Measurements from ENCODE around the gene POLR2J. TPM values are rescaled to one million over a fixed set of nuclear protein-coding genes. Genes with fewer than 3 reads are reported as not detected.
"Not testable (repeated sequence)": the region's sequence is repeated elsewhere in the genome, so short reads cannot be mapped to it uniquely, and the experiment has no call there.

Gene POLR2J
- total RNA-seq, 2 experiments from 2014 or later = 43.9 to 47.1 TPM

GRCh38 chr7:102510575-102510974 is 31.9 kb upstream of the POLR2J start:
- CTCF ChIA-PET; DNase-seq; H3K36me3 Mint-ChIP-seq (ENCODE audit: low read depth); H3K4me3 Mint-ChIP-seq; H3K27me3 Mint-ChIP-seq (ENCODE audit: low read depth); H3K9me3 Mint-ChIP-seq; intact Hi-C loops (cut with micrococcal nuclease); H3K4me1 Mint-ChIP-seq (ENCODE audit: low read depth); H3K27ac Mint-ChIP-seq: not testable (repeated sequence)

GRCh38 chr7:102507410-102508088 is 28.8 kb upstream of the POLR2J start:
- H3K4me3 Mint-ChIP-seq; intact Hi-C loops (cut with micrococcal nuclease); H3K36me3 Mint-ChIP-seq (ENCODE audit: low read depth); H3K4me1 Mint-ChIP-seq (ENCODE audit: low read depth); H3K27ac Mint-ChIP-seq; DNase-seq; H3K9me3 Mint-ChIP-seq; H3K27me3 Mint-ChIP-seq (ENCODE audit: low read depth); CTCF ChIA-PET: not testable (repeated sequence)

GRCh38 chr7:102505298-102506185 is 26.8 kb upstream of the POLR2J start:
- intact Hi-C loops (cut with micrococcal nuclease); H3K36me3 Mint-ChIP-seq (ENCODE audit: low read depth); H3K9me3 Mint-ChIP-seq; CTCF ChIA-PET; H3K27ac Mint-ChIP-seq; H3K4me1 Mint-ChIP-seq (ENCODE audit: low read depth); H3K27me3 Mint-ChIP-seq (ENCODE audit: low read depth); H3K4me3 Mint-ChIP-seq; DNase-seq: not testable (repeated sequence)

DNA sequence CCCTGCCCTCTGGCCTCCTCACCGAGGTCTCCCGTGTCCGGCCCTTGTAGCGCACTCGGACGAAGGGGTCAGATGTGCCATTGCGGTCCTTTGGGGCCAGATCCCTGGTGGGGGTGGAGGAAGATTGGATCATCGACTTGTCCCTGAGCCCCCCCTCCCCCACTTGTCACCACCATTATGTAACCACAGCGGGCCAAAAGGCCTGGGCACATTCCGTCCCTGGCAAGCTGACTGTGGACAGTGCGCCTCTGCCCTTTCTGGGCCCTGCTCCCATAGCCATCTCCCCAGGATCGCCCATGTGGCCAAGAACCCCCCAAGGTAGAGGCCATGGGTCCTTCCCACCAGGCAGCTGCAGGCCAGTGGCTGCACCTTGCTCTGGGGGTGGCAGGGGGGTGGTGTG is 24.4 kb upstream of the POLR2J start:
- H3K4me3 Mint-ChIP-seq; H3K4me1 Mint-ChIP-seq (ENCODE audit: low read depth); H3K27ac Mint-ChIP-seq; H3K9me3 Mint-ChIP-seq; H3K36me3 Mint-ChIP-seq (ENCODE audit: low read depth); intact Hi-C loops (cut with micrococcal nuclease); H3K27me3 Mint-ChIP-seq (ENCODE audit: low read depth); DNase-seq; CTCF ChIA-PET: not testable (repeated sequence)

GRCh38 chr7:102498321-102498720 is 19.6 kb upstream of the POLR2J start:
- intact Hi-C loops (cut with micrococcal nuclease); H3K9me3 Mint-ChIP-seq; CTCF ChIA-PET; H3K27ac Mint-ChIP-seq; H3K27me3 Mint-ChIP-seq (ENCODE audit: low read depth); H3K4me1 Mint-ChIP-seq (ENCODE audit: low read depth); H3K4me3 Mint-ChIP-seq; H3K36me3 Mint-ChIP-seq (ENCODE audit: low read depth); DNase-seq: not testable (repeated sequence)

GRCh38 chr7:102497308-102497707 is 18.6 kb upstream of the POLR2J start:
- intact Hi-C loops (cut with micrococcal nuclease); H3K9me3 Mint-ChIP-seq; H3K27ac Mint-ChIP-seq; H3K4me3 Mint-ChIP-seq; H3K36me3 Mint-ChIP-seq (ENCODE audit: low read depth); H3K4me1 Mint-ChIP-seq (ENCODE audit: low read depth); CTCF ChIA-PET; DNase-seq; H3K27me3 Mint-ChIP-seq (ENCODE audit: low read depth): not testable (repeated sequence)

DNA sequence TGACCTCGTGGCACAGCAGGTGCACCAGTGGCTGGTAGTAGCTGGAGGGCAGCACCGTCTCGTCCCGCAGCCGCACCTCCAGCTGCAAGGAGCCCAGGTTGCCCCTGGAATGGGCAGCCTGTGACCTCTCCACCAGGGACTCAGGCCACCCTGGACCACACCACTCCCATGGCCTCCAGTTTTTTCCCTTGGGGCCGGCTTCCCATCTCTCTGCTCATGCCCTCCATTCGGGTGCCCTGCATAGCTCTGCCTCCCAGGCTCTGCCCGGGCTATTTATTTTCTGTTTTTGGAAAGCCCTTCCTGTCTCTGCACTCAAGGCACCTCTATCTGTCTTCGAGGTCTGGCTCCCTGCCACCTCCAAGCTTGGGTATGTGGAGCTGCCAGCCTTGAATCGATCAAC is 18.1 kb upstream of the POLR2J start:
- H3K36me3 Mint-ChIP-seq (ENCODE audit: low read depth); DNase-seq; intact Hi-C loops (cut with micrococcal nuclease); H3K27me3 Mint-ChIP-seq (ENCODE audit: low read depth); H3K4me1 Mint-ChIP-seq (ENCODE audit: low read depth); H3K27ac Mint-ChIP-seq; H3K9me3 Mint-ChIP-seq; CTCF ChIA-PET; H3K4me3 Mint-ChIP-seq: not testable (repeated sequence)

GRCh38 chr7:102494473-102495149 is 15.9 kb upstream of the POLR2J start:
- CTCF ChIA-PET; intact Hi-C loops (cut with micrococcal nuclease); H3K27me3 Mint-ChIP-seq (ENCODE audit: low read depth); H3K4me1 Mint-ChIP-seq (ENCODE audit: low read depth); H3K27ac Mint-ChIP-seq; H3K4me3 Mint-ChIP-seq; DNase-seq; H3K9me3 Mint-ChIP-seq; H3K36me3 Mint-ChIP-seq (ENCODE audit: low read depth): not testable (repeated sequence)

GRCh38 chr7:102494026-102494425 is 15.3 kb upstream of the POLR2J start:
- intact Hi-C loops (cut with micrococcal nuclease); DNase-seq; H3K27me3 Mint-ChIP-seq (ENCODE audit: low read depth); CTCF ChIA-PET; H3K4me3 Mint-ChIP-seq; H3K4me1 Mint-ChIP-seq (ENCODE audit: low read depth); H3K27ac Mint-ChIP-seq; H3K36me3 Mint-ChIP-seq (ENCODE audit: low read depth); H3K9me3 Mint-ChIP-seq: not testable (repeated sequence)

- H3K27ac Mint-ChIP-seq; H3K36me3 Mint-ChIP-seq (ENCODE audit: low read depth); intact Hi-C loops (cut with micrococcal nuclease); CTCF ChIA-PET; H3K4me1 Mint-ChIP-seq (ENCODE audit: low read depth); H3K9me3 Mint-ChIP-seq; DNase-seq; H3K27me3 Mint-ChIP-seq (ENCODE audit: low read depth); H3K4me3 Mint-ChIP-seq: not testable (repeated sequence)
Measured at GRCh38 chr7:102493220-102493935, 14.7 kb upstream of the POLR2J start.

- H3K4me1 Mint-ChIP-seq (ENCODE audit: low read depth); H3K4me3 Mint-ChIP-seq; H3K36me3 Mint-ChIP-seq (ENCODE audit: low read depth); CTCF ChIA-PET; DNase-seq; intact Hi-C loops (cut with micrococcal nuclease); H3K27ac Mint-ChIP-seq; H3K27me3 Mint-ChIP-seq (ENCODE audit: low read depth); H3K9me3 Mint-ChIP-seq: not testable (repeated sequence)
Measured at GRCh38 chr7:102490529-102491075, 11.9 kb upstream of the POLR2J start.

GRCh38 chr7:102484317-102484716 is 5.6 kb upstream of the POLR2J start:
- not testable (repeated sequence) for H3K27ac Mint-ChIP-seq; H3K4me1 Mint-ChIP-seq (ENCODE audit: low read depth); DNase-seq

More at GRCh38 chr7:102484317-102484716, 5.6 kb upstream of the POLR2J start:
- H3K36me3 Mint-ChIP-seq (ENCODE audit: low read depth); CTCF ChIA-PET; H3K9me3 Mint-ChIP-seq; intact Hi-C loops (cut with micrococcal nuclease); H3K4me3 Mint-ChIP-seq; H3K27me3 Mint-ChIP-seq (ENCODE audit: low read depth): not testable (repeated sequence)
